DMS114 treated with DMSO at 0.1 percent for 48 hours (cell line): Measurements from ENCODE around the gene FEM1C.

Experiments
- DNase-seq: peaks from one replicate; lab custom pipeline; 2025; ENCODE audit not compliant: unreplicated experiment; lab: John Stamatoyannopoulos, UW

Gene FEM1C

GRCh38 chr5:115544436-115545350 is at the start of gene FEM1C:
TSS of gene FEM1C (minus strand) at chr5:115544775. CDS start at chr5:115543493, 1,282 bp downstream.
- peak; percentile 88 for DNase-seq

DNA sequence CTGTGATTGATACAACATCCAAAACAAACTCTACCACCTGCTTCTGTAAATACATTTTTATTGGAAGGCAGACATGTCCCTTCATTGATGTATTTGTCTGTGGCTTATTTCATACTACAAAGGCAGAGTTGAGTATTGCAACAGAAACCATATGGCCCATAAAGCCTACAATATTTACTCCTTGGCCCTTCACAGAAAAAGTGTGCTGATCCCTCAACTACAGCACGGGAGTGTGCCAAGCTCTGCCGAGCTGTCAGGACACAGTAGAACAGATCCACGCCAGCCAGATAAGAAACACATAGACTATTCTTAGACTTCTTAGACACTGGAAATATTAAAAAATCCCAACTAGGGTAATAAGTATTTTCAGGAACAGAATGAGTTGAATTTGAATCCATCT is 44.5 kb upstream of the FEM1C start:
- no peak for DNase-seq

DNA sequence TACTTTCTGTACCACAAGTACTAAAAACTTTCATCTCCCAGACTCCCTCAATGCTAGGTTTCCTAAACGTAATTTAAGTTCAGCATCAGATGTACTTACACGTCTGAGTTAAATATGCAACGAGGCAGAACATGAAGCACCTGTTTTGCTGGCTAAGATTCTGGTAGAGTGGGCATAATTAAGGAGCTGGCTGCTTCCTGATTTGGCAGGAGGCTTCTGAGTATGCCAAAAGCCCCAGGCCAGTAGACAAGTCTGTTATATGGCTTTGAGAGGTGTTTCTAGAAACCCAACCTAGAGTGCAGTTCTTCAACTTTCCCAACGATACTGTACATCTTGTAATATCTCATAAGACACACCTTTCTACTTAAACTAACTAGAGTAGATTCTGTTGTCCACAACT is 44.1 kb upstream of the FEM1C start:
- no peak for DNase-seq

- DNase-seq = peak; percentile 53
Measured at GRCh38 chr5:115586525-115587146, 42.1 kb upstream of the FEM1C start.

DNA sequence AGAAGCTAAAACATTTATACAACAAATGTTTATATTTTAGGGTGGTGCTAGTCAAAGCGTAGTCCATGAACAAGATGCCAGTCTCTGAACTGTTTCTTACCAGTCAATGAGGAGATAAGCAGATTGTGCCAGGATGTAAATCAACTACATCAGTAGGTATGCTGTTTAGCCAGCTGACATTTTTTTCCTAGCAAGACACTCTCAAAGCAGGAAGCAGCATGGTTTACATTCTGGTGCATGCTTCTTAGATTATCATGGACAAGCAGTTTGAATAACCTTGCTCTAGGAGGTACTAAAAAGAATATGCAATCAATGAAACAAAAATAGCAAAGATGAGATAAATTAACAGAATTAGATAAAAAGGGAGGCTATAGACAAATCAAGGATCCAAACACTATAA is 40.7 kb upstream of the FEM1C start:
- DNase-seq = no peak

GRCh38 chr5:115584501-115584900 is 39.9 kb upstream of the FEM1C start:
- DNase-seq = no peak

- DNase-seq = no peak
Measured at GRCh38 chr5:115583474-115583873, 38.9 kb upstream of the FEM1C start.

- DNase-seq = no peak
Measured at GRCh38 chr5:115580941-115581340, 36.4 kb upstream of the FEM1C start.

DNA sequence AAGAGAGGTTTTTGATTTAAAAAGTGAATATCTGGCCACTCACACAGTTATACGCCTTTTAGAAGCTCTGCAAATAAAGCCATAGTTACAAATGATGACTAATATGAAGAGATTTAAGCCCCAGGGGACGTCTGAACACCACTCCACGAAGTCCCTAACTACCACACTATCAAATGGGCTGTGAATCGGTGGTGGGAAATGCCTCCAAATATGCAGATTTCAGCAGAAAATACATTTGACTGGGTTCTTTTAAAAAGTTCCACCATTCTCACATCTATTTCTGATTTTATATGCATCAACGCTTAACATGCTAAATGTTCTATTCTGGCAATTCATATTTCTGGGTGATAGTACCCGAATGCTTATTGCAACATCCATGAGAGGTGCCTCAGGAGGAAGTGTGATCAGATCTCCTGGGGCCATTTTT is 35.2 kb upstream of the FEM1C start:
- DNase-seq = no peak

GRCh38 chr5:115579216-115579615 is 34.6 kb upstream of the FEM1C start:
- DNase-seq = no peak

DNA sequence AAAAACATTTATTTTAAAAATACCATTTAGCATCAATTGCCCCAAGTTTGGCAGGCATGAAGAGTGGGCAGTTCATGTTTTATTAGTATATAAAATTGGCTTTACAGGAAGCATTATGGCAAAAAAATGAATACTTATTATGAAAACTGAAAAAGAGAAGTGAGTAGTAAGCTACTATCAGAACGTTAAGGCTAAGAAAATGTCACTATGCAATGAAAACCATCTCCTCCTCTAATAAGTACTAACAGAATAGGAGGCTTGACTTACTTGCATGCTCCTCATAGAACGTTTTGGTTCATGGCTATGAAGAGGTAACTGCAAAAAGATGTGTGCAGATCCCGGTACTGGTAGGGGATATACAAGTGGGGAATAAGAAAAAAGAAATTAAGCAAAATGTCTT is 34.1 kb upstream of the FEM1C start:
- DNase-seq = no peak

- DNase-seq = no peak
Measured at GRCh38 chr5:115577741-115578140, 33.2 kb upstream of the FEM1C start.

DNA sequence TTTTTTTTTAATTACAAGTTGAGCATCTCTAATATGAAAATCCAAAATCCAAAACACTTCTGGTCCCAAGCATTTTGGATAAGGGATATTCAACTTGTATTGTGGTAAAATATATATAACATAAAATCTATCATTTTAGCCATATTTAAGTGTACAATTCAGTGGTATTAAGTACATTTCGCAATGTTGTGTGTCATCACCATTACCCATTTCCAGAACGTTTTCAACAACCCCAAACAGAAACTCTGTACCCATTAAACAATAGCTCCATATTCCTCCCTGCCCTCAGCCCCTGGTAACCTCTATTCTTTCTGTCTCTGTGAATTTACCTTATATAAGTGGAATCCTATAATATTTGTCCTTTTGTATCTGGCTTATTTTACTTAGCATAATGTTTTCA is 32.8 kb upstream of the FEM1C start:
- DNase-seq = no peak

GRCh38 chr5:115575167-115576070 is 30.8 kb upstream of the FEM1C start:
- DNase-seq = no peak

GRCh38 chr5:115573133-115573532 is 28.6 kb upstream of the FEM1C start:
- DNase-seq = no peak

GRCh38 chr5:115571441-115571878 is 26.9 kb upstream of the FEM1C start:
- no peak for DNase-seq

DNA sequence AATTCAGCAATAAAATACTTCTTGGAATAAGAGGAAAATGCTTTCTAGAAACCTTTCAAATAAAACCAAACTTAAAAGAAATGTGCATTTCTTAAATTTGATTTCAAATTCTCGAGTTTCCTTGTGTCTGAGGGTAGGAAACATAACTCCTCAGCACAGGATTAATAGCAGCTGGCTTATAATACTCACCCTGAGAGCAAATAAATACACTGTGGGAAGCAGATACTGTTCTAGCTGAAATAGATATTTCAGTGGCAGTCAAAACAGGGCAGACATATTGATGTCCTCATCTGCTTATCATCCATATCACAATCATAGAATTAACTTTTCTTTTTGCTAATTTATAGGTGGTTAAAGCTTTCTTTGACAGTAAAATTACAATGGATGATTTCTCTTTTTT is 24.1 kb upstream of the FEM1C start:
- DNase-seq = no peak

DNA sequence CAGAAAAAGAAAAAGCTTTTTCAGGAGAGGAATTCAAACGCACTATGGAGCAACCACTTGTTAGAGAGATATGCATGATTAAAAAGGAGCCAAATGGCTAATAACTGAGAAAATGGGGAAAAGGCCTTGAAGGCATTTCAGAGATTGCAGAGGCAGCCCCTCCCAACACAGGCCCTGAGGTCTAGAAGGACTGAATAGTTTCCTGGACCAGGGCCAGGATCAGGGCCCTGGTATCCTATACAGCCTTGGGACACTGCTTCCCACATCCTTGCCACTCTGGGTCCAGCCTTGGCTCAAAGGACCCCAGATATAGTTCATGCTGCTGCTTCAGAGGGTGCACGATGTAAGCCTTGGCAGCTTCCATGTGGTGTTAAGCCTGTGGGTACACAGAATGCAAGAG is 20.7 kb upstream of the FEM1C start:
- DNase-seq = no peak

GRCh38 chr5:115561176-115561575 is 16.6 kb upstream of the FEM1C start:
- DNase-seq = no peak

DNA sequence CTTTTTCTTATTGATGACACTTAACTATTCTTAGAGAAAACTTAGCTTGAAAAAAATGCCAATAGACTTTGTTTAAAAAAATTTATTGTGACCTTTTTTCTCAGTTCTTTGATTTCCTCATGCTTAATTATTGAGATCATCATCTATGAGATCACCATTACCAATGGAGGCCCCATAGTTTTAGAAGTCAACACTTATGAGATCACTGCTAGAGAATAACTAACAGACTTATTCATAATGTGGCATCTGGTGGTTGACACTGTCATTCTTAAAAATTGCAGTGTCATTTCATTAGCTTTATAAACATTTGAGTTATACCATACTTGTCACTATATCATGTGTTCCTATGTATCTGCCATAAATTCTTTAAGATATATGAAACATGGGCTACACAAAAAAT is 14.9 kb upstream of the FEM1C start:
- DNase-seq = no peak

- DNase-seq = no peak
Measured at GRCh38 chr5:115558388-115558956, 13.9 kb upstream of the FEM1C start.
